D341Med (cell line): ENCODE data around the gene PCSK5.
"Not testable (repeated sequence)": the region's sequence is repeated elsewhere in the genome, so short reads cannot be mapped to it uniquely, and the experiment has no call there.

Source experiments
- DNase-seq: peaks from one replicate; pipeline ENCODE4 v3.0.0; 2012; ENCODE audit warnings: low spot score

PCSK5 gene

GRCh38 chr9:75890472-75891276 lies at the start of gene PCSK5:
TSS of gene PCSK5 (plus strand) at chr9:75890673. CDS start at chr9:75891182, 509 bp downstream.
- DNase-seq: peak; percentile 86

GRCh38 chr9:75844321-75844720 lies 46.2 kb upstream of the PCSK5 start:
- DNase-seq: no peak

- DNase-seq: no peak
Measured at GRCh38 chr9:75845806-75846205, 44.7 kb upstream of the PCSK5 start.

- no peak for DNase-seq
Measured at GRCh38 chr9:75847085-75847484, 43.4 kb upstream of the PCSK5 start.

GRCh38 chr9:75850459-75851200 lies 39.8 kb upstream of the PCSK5 start:
- no peak for DNase-seq

- DNase-seq: no peak
Measured at GRCh38 chr9:75851917-75852316, 38.6 kb upstream of the PCSK5 start.

- no peak for DNase-seq
Measured at GRCh38 chr9:75852746-75853145, 37.7 kb upstream of the PCSK5 start.

GRCh38 chr9:75855509-75855908 lies 35.0 kb upstream of the PCSK5 start:
- peak; percentile 38 for DNase-seq

GRCh38 chr9:75858497-75859092 lies 31.9 kb upstream of the PCSK5 start:
- DNase-seq: no peak

GRCh38 chr9:75864266-75864665 lies 26.2 kb upstream of the PCSK5 start:
- no peak for DNase-seq

- DNase-seq: peak; percentile 35
Measured at GRCh38 chr9:75866273-75866871, 24.1 kb upstream of the PCSK5 start.

- not testable (repeated sequence) for DNase-seq
Measured at GRCh38 chr9:75868526-75868925, 21.9 kb upstream of the PCSK5 start.

GRCh38 chr9:75869236-75869635 lies 21.2 kb upstream of the PCSK5 start:
- no peak for DNase-seq

GRCh38 chr9:75870450-75870849 lies 20.0 kb upstream of the PCSK5 start:
- DNase-seq: no peak

GRCh38 chr9:75871624-75872023 lies 18.8 kb upstream of the PCSK5 start:
- DNase-seq: no peak

- DNase-seq: no peak
Measured at GRCh38 chr9:75873712-75874111, 16.8 kb upstream of the PCSK5 start.

- DNase-seq: no peak
Measured at GRCh38 chr9:75876999-75877640, 13.4 kb upstream of the PCSK5 start.

GRCh38 chr9:75878488-75878860 lies 12.0 kb upstream of the PCSK5 start:
- no peak for DNase-seq

- no peak for DNase-seq
Measured at GRCh38 chr9:75880618-75881017, 9.9 kb upstream of the PCSK5 start.

GRCh38 chr9:75881761-75882160 lies 8.7 kb upstream of the PCSK5 start:
- no peak for DNase-seq

GRCh38 chr9:75885652-75886051 lies 4.8 kb upstream of the PCSK5 start:
- no peak for DNase-seq

- DNase-seq: no peak
Measured at GRCh38 chr9:75889577-75889976, 896 bp upstream of the PCSK5 start.
